ENCODE measurements around the gene DRD3. TPM values are rescaled to one million over a fixed set of nuclear protein-coding genes. Genes with fewer than 3 reads are reported as not detected.

The DRD3 gene
- total and polyA plus RNA-seq, 2 donors (not counting 3 experiments of a cell fraction or from before 2014, with no cell fraction given), result not detected

DNA sequence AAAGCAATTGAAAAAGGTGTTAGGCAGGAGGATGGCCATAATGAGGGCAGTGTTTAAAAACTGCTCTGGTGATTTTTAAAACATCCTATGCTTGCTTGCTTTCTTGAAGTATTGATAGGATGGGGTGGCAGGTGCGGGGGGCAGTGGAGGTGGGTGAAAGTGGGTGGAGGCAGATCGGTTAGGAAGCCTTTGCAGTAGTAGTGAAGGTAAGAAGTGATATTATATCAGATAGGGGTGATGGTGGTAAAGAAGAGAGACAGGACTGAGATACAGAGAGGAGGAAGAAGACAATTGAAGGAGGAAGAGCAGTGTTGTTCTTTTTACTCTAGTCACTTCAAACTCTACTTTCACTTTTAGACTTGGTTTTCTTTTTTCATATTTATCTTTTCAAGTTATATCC lies 47.5 kb upstream of the DRD3 start:
- H3K4me1 ChIP-seq (ENCODE audit: control insufficient read depth, extremely low read depth, insufficient read depth, low read length), result peaks cover 12% of the 10 kb centered on the region
- no peak overlapping the region for H2AFZ ChIP-seq (ENCODE audit: low read depth, low read length)
- no TSS peak for BruUV-seq (replicated peaks)
- no peak overlapping the region for H3K9ac ChIP-seq (replicated peaks; ENCODE audit: extremely low read depth, insufficient read depth, low read length)
- H3K9me3 ChIP-seq (replicated peaks; ENCODE audit: control insufficient read depth, insufficient read depth, low read length), result peaks cover 2% of the 10 kb centered on the region
- H3K4me3 ChIP-seq (replicated peaks in 1 of 3; ENCODE audit: insufficient read depth in 1 of 3, low read depth in 1 of 3, low read length in 3 of 3), result no peak overlapping the region
- TF ChIP-seq JUN (IDR thresholded peaks at IDR 0.05; ENCODE audit: borderline replicate concordance, insufficient read depth, insufficient read length, low read depth) (no peak), GATA2 (IDR thresholded peaks at IDR 0.05; ENCODE audit: insufficient read depth, insufficient read length, low read depth, low read length) (no peak), CTCF (IDR thresholded peaks at IDR 0.05; ENCODE audit: extremely low read depth in 1 of 2, insufficient read depth in 1 of 2, low read depth in 1 of 2, low read length in 2 of 2) (no peak), POLR2AphosphoS5 (IDR thresholded peaks at IDR 0.05; ENCODE audit: insufficient read depth, low read depth, low read length) (no peak), POLR2A (IDR thresholded peaks at IDR 0.05; ENCODE audit: low read depth, low read length) (no peak)
- TF ChIP-seq, protein P1, sequence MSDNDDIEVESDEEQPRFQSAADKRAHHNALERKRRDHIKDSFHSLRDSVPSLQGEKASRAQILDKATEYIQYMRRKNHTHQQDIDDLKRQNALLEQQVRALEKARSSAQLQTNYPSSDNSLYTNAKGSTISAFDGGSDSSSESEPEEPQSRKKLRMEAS (IDR thresholded peaks at IDR 0.05; ENCODE audit: insufficient read depth, insufficient read length), result no peak
- H4K20me1 ChIP-seq (replicated peaks; ENCODE audit: control insufficient read depth, extremely low read depth, insufficient read depth, low read length), result no peaks in the 10 kb centered on the region
- FAIRE-seq (no peak), DNase-seq (ENCODE audit: low read depth, low spot score) (no peak)
- dilution Hi-C loops (cut with MboI; ENCODE audit: extremely low pct_ligation_motif_present, low sequenced_read_pairs), result no loop called here
- CTCF ChIA-PET, result no interaction called here
- POLR2A ChIA-PET, result no interaction called here
- H3K27ac ChIP-seq (ENCODE audit: insufficient read depth, low read depth, low read length), result no peak overlapping the region
- intact Hi-C loops (cut with micrococcal nuclease), result no loop called here
- no peak overlapping the region for H3K4me2 ChIP-seq (ENCODE audit: insufficient read depth, low read length)
- no peaks in the 10 kb centered on the region for H3K27me3 ChIP-seq (ENCODE audit: control insufficient read depth in 2 of 2, insufficient read depth in 2 of 2, low read length in 2 of 2)
- H3K79me2 ChIP-seq (ENCODE audit: control insufficient read depth, insufficient read depth, low read length), result no peaks in the 10 kb centered on the region
- H3K9me1 ChIP-seq (replicated peaks; ENCODE audit: control insufficient read depth, extremely low read depth, insufficient read depth, low read length), result no peaks in the 10 kb centered on the region
- no peaks in the 10 kb centered on the region for H3K36me3 ChIP-seq (ENCODE audit: control insufficient read depth in 2 of 2, extremely low read depth in 1 of 2, insufficient read depth in 2 of 2, low read length in 2 of 2)
